HEK293 (cell line): ENCODE measurements around the gene ZFYVE28.

ENCODE experiments used
- CTCF ChIA-PET: fragments of 350-600 bp; formaldehyde crosslinking; extraction: SDS; loops from one replicate; lab custom pipeline; 2021; ENCODE audit warnings: antibody characterized with exemption; lab: Yijun Ruan, JAX
- POLR2A ChIA-PET: fragments of 300-600 bp; formaldehyde crosslinking; extraction: SDS; loops from one replicate; lab custom pipeline; 2020; ENCODE audit warnings: antibody characterized with exemption, inconsistent platforms; lab: Yijun Ruan, JAX
- H3K27ac ChIP-seq: fragments of 200-500 bp; sonication (Bioruptor generic); 2 replicates; pipeline ENCODE4 v1.5.1; 2014; ENCODE audit warnings: low read depth, low read length, control low read depth, inconsistent platforms; ENCODE audit errors: extremely low read depth
- H3K36me3 ChIP-seq, 2 experiments: fragments of 200-500 bp in 1 of 2; sonication (Bioruptor generic) in 1 of 2; 1 replicate in 1 of 2; 2 replicates in 1 of 2; pipeline ENCODE4 v1.5.1; 2014 to 2017; ENCODE audit warnings: inconsistent platforms in 2 of 2, low read length in 2 of 2; ENCODE audit not compliant: control insufficient read depth in 2 of 2, insufficient read depth in 1 of 2
- H3K4me1 ChIP-seq: fragments of 200-500 bp; sonication (Bioruptor generic); 2 replicates; pipeline ENCODE4 v1.5.1; 2014; ENCODE audit warnings: mild to moderate bottlenecking, low read length, inconsistent platforms; ENCODE audit not compliant: control insufficient read depth, insufficient read depth
- H3K4me3 ChIP-seq: 2 replicates; pipeline ENCODE4 v1.5.1; 2011; ENCODE audit warnings: low read depth, mild to moderate bottlenecking, control low read depth, low read length, moderate library complexity
- H3K9me3 ChIP-seq: fragments of 200-500 bp; sonication (Bioruptor generic); 2 replicates; pipeline ENCODE4 v1.5.1; 2014; ENCODE audit warnings: low read depth, low read length, inconsistent platforms; ENCODE audit not compliant: control insufficient read depth, insufficient read depth
- CTCF ChIP-seq: fragments of 450-650 bp; formaldehyde crosslinking; IDR thresholded peaks from 2 replicates; pipeline ENCODE4 v1.5.1; 2016; ENCODE audit warnings: missing biosample characterization, missing genetic modification characterization
- GLI4 ChIP-seq: fragments of 450-650 bp; formaldehyde crosslinking; IDR thresholded peaks from 2 replicates; pipeline ENCODE4 v1.5.1; 2016; ENCODE audit warnings: missing biosample characterization, missing genetic modification characterization
- GLIS1 ChIP-seq: fragments of 450-650 bp; formaldehyde crosslinking; IDR thresholded peaks from 2 replicates; pipeline ENCODE4 v1.5.1; 2016; ENCODE audit warnings: missing biosample characterization, missing genetic modification characterization
- KLF16 ChIP-seq: fragments of 450-650 bp; formaldehyde crosslinking; IDR thresholded peaks from 2 replicates; pipeline ENCODE4 v1.5.1; 2017; ENCODE audit warnings: missing biosample characterization, missing genetic modification characterization
- KLF8 ChIP-seq: fragments of 450-650 bp; formaldehyde crosslinking; IDR thresholded peaks from 2 replicates; pipeline ENCODE4 v1.5.1; 2016; ENCODE audit warnings: missing biosample characterization, missing genetic modification characterization
- MEIS1 ChIP-seq: sonication (generic); formaldehyde crosslinking; IDR thresholded peaks from 2 replicates; pipeline ENCODE4 v1.8.1; 2022; ENCODE audit warnings: missing genetic modification reagents, mild to moderate bottlenecking, borderline replicate concordance
- WT1 ChIP-seq: fragments of 450-650 bp; formaldehyde crosslinking; IDR thresholded peaks from 2 replicates; pipeline ENCODE4 v1.5.1; 2016; ENCODE audit warnings: missing biosample characterization, missing genetic modification characterization
- ZIC2 ChIP-seq: fragments of 450-650 bp; formaldehyde crosslinking; IDR thresholded peaks from 2 replicates; pipeline ENCODE4 v1.5.1; 2016; ENCODE audit warnings: missing biosample characterization, missing genetic modification characterization
- ZNF132 ChIP-seq: fragments of 450-650 bp; formaldehyde crosslinking; IDR thresholded peaks from 2 replicates; pipeline ENCODE4 v1.5.1; 2017; ENCODE audit warnings: missing biosample characterization, missing genetic modification characterization, borderline replicate concordance
- ZNF214 ChIP-seq: fragments of 450-650 bp; formaldehyde crosslinking; IDR thresholded peaks from 2 replicates; pipeline ENCODE4 v1.5.1; 2017; ENCODE audit warnings: missing biosample characterization, mild to moderate bottlenecking, missing genetic modification characterization, borderline replicate concordance
- ZNF239 ChIP-seq: fragments of 450-650 bp; formaldehyde crosslinking; IDR thresholded peaks from 2 replicates; pipeline ENCODE4 v1.5.1; 2016; ENCODE audit warnings: missing biosample characterization, missing genetic modification characterization
- ZNF302 ChIP-seq: fragments of 450-650 bp; formaldehyde crosslinking; IDR thresholded peaks from 2 replicates; pipeline ENCODE4 v1.5.1; 2016; ENCODE audit warnings: missing biosample characterization, missing genetic modification characterization, low read depth
- ZNF335 ChIP-seq: fragments of 450-650 bp; formaldehyde crosslinking; conservative IDR thresholded peaks from 2 replicates; pipeline ENCODE4 v1.5.1; 2016; ENCODE audit warnings: missing biosample characterization, missing genetic modification characterization
- ZNF37A ChIP-seq: fragments of 450-650 bp; IDR thresholded peaks from 2 replicates; pipeline ENCODE4 v1.5.1; 2018; ENCODE audit warnings: missing biosample characterization, missing genetic modification characterization
- ZNF449 ChIP-seq: fragments of 450-650 bp; formaldehyde crosslinking; IDR thresholded peaks from 2 replicates; pipeline ENCODE4 v1.5.1; 2017; ENCODE audit warnings: missing biosample characterization, mild to moderate bottlenecking, missing genetic modification characterization, moderate library complexity
- ZNF658 ChIP-seq: fragments of 450-650 bp; formaldehyde crosslinking; IDR thresholded peaks from 2 replicates; pipeline ENCODE4; 2016; ENCODE audit warnings: missing biosample characterization, missing genetic modification characterization
- ZXDB ChIP-seq: fragments of 450-650 bp; formaldehyde crosslinking; IDR thresholded peaks from 2 replicates; pipeline ENCODE4 v1.5.1; 2016; ENCODE audit warnings: missing biosample characterization, missing genetic modification characterization
- TF ChIP-seq, protein P1 (sequence below): fragments of 450-650 bp; formaldehyde crosslinking; IDR thresholded peaks from 2 replicates; pipeline ENCODE4 v1.5.1; 2016; ENCODE audit warnings: missing biosample characterization, missing genetic modification characterization
- TF ChIP-seq, protein P2 (sequence below): fragments of 450-650 bp; formaldehyde crosslinking; IDR thresholded peaks from 2 replicates; pipeline ENCODE4 v1.5.1; 2017; ENCODE audit warnings: missing biosample characterization, missing genetic modification characterization
- TF ChIP-seq, protein P3 (sequence below): fragments of 450-650 bp; formaldehyde crosslinking; IDR thresholded peaks from 2 replicates; pipeline ENCODE4 v1.5.1; 2016; ENCODE audit warnings: missing biosample characterization, missing genetic modification characterization

ZFYVE28 gene

GRCh38 chr4:2378898-2379297, 39.5 kb downstream of the ZFYVE28 start:
- Histone ChIP-seq H3K4me3 (no peak overlapping the region), H3K4me1 (no peaks in the 10 kb centered on the region), H3K27ac (no peak overlapping the region), H3K9me3 (no peaks in the 10 kb centered on the region), H3K36me3 (no peaks in the 10 kb centered on the region)
- CTCF ChIA-PET, result interaction anchor here (0.7 kb wide), 1 partner anchor 351 kb away, joined by 4 read pairs; no protein-coding TSS in a partner anchor
- POLR2A ChIA-PET, result no interaction called here
- no peak for TF ChIP-seq KLF16 (tag by site-specific recombination)
- peak; percentile 50 for TF ChIP-seq ZIC2
- TF ChIP-seq WT1 (tag by site-specific recombination), result no peak
- TF ChIP-seq GLIS1, result peak; percentile 55
- TF ChIP-seq ZNF239 (tag by site-specific recombination), result no peak

- H3K27ac ChIP-seq, result no peak overlapping the region
- H3K4me3 ChIP-seq, result no peak overlapping the region
- H3K9me3 ChIP-seq, result no peaks in the 10 kb centered on the region
- ChIA-PET POLR2A (no interaction called here), CTCF (no interaction called here)
- H3K4me1 ChIP-seq, result no peaks in the 10 kb centered on the region
- H3K36me3 ChIP-seq, result no peaks in the 10 kb centered on the region
- TF ChIP-seq, protein P1, sequence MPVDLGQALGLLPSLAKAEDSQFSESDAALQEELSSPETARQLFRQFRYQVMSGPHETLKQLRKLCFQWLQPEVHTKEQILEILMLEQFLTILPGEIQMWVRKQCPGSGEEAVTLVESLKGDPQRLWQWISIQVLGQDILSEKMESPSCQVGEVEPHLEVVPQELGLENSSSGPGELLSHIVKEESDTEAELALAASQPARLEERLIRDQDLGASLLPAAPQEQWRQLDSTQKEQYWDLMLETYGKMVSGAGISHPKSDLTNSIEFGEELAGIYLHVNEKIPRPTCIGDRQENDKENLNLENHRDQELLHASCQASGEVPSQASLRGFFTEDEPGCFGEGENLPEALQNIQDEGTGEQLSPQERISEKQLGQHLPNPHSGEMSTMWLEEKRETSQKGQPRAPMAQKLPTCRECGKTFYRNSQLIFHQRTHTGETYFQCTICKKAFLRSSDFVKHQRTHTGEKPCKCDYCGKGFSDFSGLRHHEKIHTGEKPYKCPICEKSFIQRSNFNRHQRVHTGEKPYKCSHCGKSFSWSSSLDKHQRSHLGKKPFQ (tag by site-specific recombination), result no peak
- TF ChIP-seq ZNF214 (tag by site-specific recombination) (no peak), ZNF449 (tag by site-specific recombination) (no peak), ZNF132 (tag by site-specific recombination) (no peak), CTCF (tag by site-specific recombination) (no peak), MEIS1 (CRISPR knock-in tag) (no peak), ZXDB (tag by site-specific recombination) (no peak), KLF8 (tag by site-specific recombination) (no peak)
- TF ChIP-seq, all 188 proteins: peak for 0
Measured at GRCh38 chr4:2378401-2378800, 40.0 kb downstream of the ZFYVE28 start.

DNA sequence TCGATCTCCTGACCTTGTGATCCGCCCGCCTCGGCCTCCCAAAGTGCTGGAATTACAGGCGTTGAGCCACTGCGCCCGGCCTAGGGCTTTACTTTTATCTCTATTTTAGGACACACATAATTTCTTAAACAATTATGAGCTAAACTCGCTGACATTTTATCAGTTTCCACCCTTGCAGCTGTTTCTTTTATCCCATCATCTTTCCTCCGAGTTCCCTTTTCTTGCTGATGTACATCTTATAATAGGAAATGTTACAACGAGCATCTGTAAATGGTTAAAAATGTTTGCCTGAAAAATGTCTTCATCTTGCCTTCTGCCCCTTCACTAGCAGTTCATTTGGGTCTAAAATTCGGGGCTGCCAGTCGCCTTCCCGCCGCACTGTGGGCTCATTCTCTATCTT, 41.2 kb downstream of the ZFYVE28 start:
- Histone ChIP-seq H3K9me3 (no peaks in the 10 kb centered on the region), H3K4me1 (no peaks in the 10 kb centered on the region), H3K36me3 (no peaks in the 10 kb centered on the region), H3K27ac (no peak overlapping the region), H3K4me3 (no peak overlapping the region)
- POLR2A ChIA-PET, result no interaction called here
- CTCF ChIA-PET, result interaction anchor here (0.6 kb wide), 1 partner anchor 26 kb away, joined by 4 read pairs; no protein-coding TSS in a partner anchor
- TF ChIP-seq GLI4 (tag by site-specific recombination) (no peak), ZNF214 (tag by site-specific recombination) (no peak), ZNF658 (no peak), ZNF449 (tag by site-specific recombination) (no peak), ZNF37A (no peak), ZNF335 (tag by site-specific recombination) (no peak), ZNF302 (no peak)
- TF ChIP-seq, protein P2, sequence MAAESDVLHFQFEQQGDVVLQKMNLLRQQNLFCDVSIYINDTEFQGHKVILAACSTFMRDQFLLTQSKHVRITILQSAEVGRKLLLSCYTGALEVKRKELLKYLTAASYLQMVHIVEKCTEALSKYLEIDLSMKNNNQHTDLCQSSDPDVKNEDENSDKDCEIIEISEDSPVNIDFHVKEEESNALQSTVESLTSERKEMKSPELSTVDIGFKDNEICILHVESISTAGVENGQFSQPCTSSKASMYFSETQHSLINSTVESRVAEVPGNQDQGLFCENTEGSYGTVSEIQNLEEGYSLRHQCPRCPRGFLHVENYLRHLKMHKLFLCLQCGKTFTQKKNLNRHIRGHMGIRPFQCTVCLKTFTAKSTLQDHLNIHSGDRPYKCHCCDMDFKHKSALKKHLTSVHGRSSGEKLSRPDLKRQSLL (tag by site-specific recombination), result no peak
- TF ChIP-seq, protein P3, sequence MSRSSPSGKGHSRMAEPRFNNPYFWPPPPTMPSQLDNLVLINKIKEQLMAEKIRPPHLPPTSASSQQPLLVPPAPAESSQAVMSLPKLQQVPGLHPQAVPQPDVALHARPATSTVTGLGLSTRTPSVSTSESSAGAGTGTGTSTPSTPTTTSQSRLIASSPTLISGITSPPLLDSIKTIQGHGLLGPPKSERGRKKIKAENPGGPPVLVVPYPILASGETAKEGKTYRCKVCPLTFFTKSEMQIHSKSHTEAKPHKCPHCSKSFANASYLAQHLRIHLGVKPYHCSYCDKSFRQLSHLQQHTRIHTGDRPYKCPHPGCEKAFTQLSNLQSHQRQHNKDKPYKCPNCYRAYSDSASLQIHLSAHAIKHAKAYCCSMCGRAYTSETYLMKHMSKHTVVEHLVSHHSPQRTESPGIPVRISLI (tag by site-specific recombination), result no peak
